Measurements from ENCODE around the gene DAB2IP. TPM values are rescaled to one million over a fixed set of nuclear protein-coding genes. Genes with fewer than 3 reads are reported as not detected.
A peak's percentile ranks its signal among the peaks of the same experiment; 100 is the strongest.
"Not testable (repeated sequence)": the region's sequence is repeated elsewhere in the genome, so short reads cannot be mapped to it uniquely, and the experiment has no call there.

Gene DAB2IP
- polyA plus RNA-seq, 1 donor from 2014 or later: not detected

DNA sequence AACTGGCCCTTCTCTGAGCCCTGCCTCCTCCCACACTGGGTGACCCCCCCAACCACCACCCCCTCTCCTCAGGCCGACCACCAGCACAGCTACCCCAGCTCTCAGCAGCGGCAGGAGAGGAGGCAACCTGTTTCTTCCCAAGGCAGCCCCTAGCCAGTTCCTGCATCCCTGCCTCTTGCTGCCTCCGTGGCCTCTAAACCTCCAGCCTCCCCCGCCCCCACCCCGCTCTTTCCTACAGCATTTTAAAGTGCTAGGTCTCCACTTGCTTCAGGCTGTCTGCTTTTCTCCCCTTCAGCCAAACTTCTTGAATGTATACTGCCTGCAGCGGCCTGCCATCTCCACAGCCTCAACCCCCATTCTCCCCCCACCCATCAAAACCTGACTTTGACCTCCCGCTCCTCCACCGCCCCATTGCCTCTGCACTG lies 135.6 kb downstream of the DAB2IP start:
- H3K4me3 Mint-ChIP-seq: no peak overlapping the region
- peaks cover 14% of the 10 kb centered on the region for H3K27me3 Mint-ChIP-seq
- H3K4me1 Mint-ChIP-seq: no peaks in the 10 kb centered on the region
- peaks cover 1% of the 10 kb centered on the region for H3K36me3 Mint-ChIP-seq
- H3K9me3 Mint-ChIP-seq: peaks cover 0 to 2% (median 0%) of the 10 kb centered on the region in 3 donors
- H3K27ac Mint-ChIP-seq: no peak overlapping the region

DNA sequence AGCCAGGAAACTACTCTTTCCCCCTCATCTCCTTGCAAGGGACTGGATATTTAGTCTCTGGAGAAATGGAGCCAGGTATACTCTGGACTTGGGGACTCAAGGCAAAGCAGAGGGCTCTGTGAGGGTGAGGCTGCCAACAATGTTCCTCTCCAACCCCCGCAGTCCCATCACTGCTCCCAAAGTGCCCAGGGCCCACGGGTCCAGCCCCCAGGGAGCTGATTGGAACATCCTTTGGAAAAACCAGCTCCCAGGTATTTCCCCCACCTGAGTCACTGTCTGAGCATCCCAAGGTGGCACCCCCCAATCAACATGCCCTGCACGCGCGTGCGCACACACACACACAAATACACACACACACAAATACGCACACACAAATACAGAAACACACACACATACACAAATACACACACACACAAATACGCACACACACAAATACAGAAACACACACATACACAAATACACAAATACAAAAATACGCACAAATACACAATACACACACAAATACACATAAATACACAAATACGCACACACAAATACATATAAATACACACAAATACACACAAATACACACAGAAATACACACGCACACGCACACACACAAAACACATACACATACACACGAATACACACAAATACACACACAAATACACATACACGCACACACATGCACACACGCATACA lies 137.4 kb downstream of the DAB2IP start:
- peaks cover 1% of the 10 kb centered on the region for H3K36me3 Mint-ChIP-seq
- peaks cover 12% of the 10 kb centered on the region for H3K27me3 Mint-ChIP-seq
- peaks cover 0 to 2% (median 0%) of the 10 kb centered on the region in 3 donors for H3K9me3 Mint-ChIP-seq
- no peaks in the 10 kb centered on the region for H3K4me1 Mint-ChIP-seq
- H3K27ac Mint-ChIP-seq: no peak overlapping the region
- H3K4me3 Mint-ChIP-seq: no peak overlapping the region

DNA sequence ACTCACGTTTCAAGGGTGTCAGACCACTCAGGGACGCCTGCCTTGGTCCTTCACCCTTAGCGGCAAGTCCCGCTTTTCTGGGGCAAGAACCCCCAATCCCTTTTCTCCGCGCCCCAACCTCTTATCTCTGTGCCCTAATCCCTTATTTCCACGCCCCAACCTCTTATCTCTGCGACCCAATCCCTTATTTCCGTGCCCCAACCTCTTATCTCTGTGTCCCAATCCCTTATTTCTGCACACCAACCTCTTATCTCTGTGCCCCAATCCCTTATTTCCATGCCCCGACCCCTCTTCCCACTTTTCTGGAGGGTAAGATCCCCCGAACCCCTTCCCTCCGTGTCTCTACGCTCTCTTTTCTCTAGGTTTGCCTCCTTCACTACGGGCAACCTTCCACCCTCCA lies 139.4 kb downstream of the DAB2IP start:
- Mint-ChIP-seq H3K4me3 (no peak overlapping the region), H3K36me3 (no peaks in the 10 kb centered on the region), H3K9me3 (peaks cover 0 to 2% (median 0%) of the 10 kb centered on the region in 3 donors), H3K27me3 (peaks cover 12% of the 10 kb centered on the region), H3K4me1 (no peaks in the 10 kb centered on the region), H3K27ac (no peak overlapping the region)

DNA sequence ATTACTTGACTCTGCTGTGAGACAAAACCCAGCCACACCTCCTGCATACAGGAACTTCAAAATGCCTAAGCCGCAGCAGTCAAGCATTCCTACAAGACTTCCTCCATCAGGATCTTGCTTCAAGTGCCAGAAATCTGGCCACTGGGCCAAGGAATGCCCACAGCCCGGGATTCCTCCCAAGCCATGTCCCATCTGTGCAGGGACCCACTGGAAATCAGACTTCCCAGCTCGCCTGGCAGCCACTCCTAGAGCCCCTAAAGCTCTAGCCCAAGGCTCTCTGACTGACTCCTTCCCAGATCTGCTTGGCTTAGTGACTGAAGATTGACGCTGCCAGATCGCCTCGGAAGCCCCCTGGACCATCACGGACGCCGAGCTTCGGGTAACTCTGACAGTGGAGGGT lies 141.0 kb downstream of the DAB2IP start:
- not testable (repeated sequence) for H3K27me3 Mint-ChIP-seq, H3K36me3 Mint-ChIP-seq, H3K4me3 Mint-ChIP-seq, H3K9me3 Mint-ChIP-seq, H3K27ac Mint-ChIP-seq, H3K4me1 Mint-ChIP-seq

DNA sequence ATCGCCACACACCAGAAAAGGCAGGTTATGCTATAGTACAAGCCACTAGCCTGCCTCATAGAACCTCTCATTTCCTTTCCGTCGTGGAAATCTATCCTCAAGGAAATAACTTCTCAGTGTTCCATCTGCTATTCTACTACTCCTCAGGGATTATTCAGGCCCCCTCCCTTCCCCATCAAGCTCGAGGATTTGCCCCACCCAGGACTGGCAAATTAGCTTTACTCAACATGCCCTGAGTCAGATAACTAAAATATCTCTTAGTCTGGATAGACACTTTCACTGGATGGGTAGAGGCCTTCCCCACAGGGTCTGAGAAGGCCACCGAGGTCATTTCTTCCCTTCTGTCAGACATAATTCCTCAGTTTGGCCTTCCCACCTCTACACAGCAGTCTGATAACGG lies 142.9 kb downstream of the DAB2IP start:
- H3K27ac Mint-ChIP-seq, H3K9me3 Mint-ChIP-seq, H3K4me3 Mint-ChIP-seq, H3K4me1 Mint-ChIP-seq, H3K36me3 Mint-ChIP-seq: not testable (repeated sequence)
- peaks cover 10% of the 10 kb centered on the region for H3K27me3 Mint-ChIP-seq

DNA sequence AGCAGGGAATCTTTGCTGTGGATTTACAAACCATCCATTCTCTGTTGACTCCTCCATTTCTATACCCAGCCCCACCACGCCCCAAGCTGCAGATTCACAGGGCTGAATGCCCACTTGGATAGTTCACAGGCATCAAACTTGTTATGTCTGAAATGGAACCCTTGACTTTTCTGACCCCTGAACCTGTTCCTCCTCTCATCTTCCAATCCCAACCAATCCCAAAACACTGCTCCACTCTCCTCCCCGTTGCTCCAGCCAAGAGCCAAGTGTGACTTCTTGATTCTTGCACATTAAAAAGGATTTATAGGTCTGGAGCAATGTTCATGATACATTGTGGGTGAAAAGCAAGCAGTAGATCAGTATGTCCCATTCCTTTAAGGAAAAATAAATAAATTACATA lies 145.6 kb downstream of the DAB2IP start:
- no peaks in the 10 kb centered on the region for H3K36me3 Mint-ChIP-seq
- H3K4me3 Mint-ChIP-seq: no peak overlapping the region
- peaks cover 6% of the 10 kb centered on the region for H3K27me3 Mint-ChIP-seq
- no peak overlapping the region for H3K27ac Mint-ChIP-seq
- no peaks in the 10 kb centered on the region for H3K9me3 Mint-ChIP-seq
- H3K4me1 Mint-ChIP-seq: no peaks in the 10 kb centered on the region

DNA sequence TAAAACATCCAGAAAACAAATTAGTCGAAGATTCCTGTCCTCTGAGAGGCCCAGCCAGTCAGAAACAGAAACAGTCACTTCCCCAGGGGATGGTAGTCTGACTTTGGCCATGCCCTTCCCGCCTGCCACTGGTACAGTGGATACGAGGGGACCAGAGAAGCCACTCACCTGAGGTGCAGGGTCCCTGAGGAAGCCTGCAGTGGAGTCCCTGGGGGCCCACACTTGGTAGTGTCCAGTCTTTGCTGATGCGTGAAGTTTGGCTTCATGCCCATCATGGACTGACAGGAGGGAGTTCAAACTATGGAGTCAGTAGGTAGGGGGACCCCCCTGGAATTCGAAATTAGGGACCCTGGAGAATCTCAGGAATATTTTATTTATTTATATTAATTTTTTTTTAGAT lies 147.5 kb downstream of the DAB2IP start:
- peaks cover 6% of the 10 kb centered on the region for H3K27me3 Mint-ChIP-seq
- no peak overlapping the region for H3K27ac Mint-ChIP-seq
- H3K4me1 Mint-ChIP-seq: no peaks in the 10 kb centered on the region
- no peak overlapping the region for H3K4me3 Mint-ChIP-seq
- H3K9me3 Mint-ChIP-seq: peaks cover 0 to 1% (median 0%) of the 10 kb centered on the region in 3 donors
- H3K36me3 Mint-ChIP-seq: peaks cover 2% of the 10 kb centered on the region

DNA sequence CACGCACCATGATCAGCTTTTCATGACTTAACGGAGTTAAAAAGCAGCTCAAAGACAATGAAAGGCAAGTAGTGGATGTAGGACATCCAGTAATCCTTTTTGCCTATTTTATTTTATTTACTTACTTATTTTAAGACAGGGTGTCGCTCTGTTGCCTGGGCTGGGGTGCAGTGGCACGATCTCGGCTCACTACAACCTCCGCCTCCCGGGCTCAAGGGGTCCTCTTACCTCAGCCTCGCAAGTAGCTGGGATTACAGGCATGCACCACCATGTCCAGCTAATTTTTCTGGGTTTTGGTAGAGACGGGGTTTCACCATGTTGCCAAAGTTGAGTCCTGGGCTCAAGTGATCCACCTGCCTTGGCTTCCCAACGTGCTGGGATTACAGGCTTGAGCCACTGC lies 148.9 kb downstream of the DAB2IP start:
- Mint-ChIP-seq H3K4me3 (no peak overlapping the region), H3K36me3 (peaks cover 2% of the 10 kb centered on the region), H3K4me1 (no peaks in the 10 kb centered on the region), H3K27me3 (peaks cover 6% of the 10 kb centered on the region), H3K9me3 (peaks cover 4 to 12% (median 5%) of the 10 kb centered on the region in 3 donors), H3K27ac (no peak overlapping the region)

DNA sequence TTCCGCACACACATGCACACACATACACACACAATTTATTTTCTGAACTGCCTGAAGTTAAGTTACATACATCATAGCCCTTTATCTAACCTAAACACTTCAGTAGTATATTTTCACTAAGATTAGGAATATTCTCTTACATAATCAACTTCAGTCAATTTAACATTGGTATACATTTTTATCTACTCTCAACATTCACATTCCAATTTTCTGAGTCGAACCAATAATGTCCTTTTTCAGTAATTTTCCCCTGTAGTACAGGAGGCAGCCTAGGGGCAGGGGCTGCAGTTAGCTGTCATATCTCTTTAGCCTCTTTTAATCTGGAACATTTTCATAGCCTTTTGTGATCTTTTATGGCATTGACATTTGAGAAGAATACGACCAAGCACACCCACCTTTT lies 150.1 kb downstream of the DAB2IP start:
- H3K4me1 Mint-ChIP-seq: no peaks in the 10 kb centered on the region
- no peak overlapping the region for H3K27ac Mint-ChIP-seq
- peaks cover 4 to 12% (median 5%) of the 10 kb centered on the region in 3 donors for H3K9me3 Mint-ChIP-seq
- peaks cover 2% of the 10 kb centered on the region for H3K36me3 Mint-ChIP-seq
- peaks cover 6% of the 10 kb centered on the region for H3K27me3 Mint-ChIP-seq
- H3K4me3 Mint-ChIP-seq: no peak overlapping the region

DNA sequence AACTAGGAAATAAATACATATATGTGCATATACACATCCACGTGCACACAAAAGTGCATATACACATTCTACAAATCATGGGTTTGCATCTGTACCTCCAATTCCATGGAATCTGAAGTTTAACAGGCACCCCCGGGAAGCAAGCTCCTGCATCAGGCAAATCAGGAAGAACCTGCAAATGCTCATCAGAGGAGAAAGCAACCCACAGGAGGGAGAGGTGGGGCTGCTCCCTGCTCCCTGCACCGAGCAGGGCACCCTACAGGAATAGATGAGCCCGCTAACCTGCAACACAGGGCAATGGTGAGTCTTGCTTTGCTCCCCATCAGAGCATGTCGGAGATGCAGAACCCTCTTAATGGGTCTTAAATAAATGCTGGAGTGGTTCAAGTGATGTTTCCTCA lies 151.3 kb downstream of the DAB2IP start:
- Mint-ChIP-seq H3K27ac (no peak overlapping the region), H3K4me1 (no peaks in the 10 kb centered on the region), H3K9me3 (peaks cover 4 to 12% (median 5%) of the 10 kb centered on the region in 3 donors), H3K4me3 (no peak overlapping the region), H3K36me3 (peaks cover 2% of the 10 kb centered on the region), H3K27me3 (peaks cover 4% of the 10 kb centered on the region)

DNA sequence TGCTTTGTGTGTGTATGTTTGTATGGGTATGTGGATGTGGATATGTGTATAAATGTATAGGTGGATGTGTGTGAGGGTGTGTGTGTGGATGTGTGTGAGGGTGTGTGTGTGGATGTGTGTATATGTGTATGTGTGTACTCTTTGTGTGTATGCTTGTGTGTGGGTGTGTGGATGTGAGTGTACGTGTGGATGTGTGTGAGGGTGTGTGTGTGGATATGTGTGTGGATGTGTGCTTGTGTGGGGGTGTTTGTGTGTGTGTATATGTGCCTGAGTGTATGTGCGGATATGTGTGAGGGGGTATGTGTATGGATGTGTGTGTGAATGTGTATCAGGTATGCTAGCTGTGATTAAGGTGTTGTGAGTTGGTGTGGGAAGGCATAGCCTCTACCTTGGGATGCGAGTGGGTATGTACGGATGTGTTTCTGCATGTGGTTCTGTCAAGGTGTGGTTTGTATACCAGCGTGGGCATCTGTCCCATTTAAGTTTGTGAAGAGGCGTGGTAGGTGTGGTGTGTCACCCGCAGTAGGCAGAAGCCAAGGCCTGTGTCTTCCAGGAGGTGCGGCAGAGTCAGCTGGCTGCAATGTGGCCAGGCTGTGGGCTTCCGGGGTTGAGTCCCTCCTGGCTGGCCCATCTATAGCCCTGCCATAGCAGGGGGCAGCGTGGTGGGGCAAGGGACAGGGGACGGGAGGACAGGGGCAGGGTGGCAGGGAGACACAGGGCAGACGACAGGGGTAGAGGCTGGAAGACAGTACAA lies 155.8 kb downstream of the DAB2IP start:
- Mint-ChIP-seq H3K9me3 (peaks cover 4 to 12% (median 5%) of the 10 kb centered on the region in 3 donors), H3K4me3 (no peak overlapping the region), H3K4me1 (no peaks in the 10 kb centered on the region), H3K27me3 (no peaks in the 10 kb centered on the region), H3K36me3 (peaks cover 2% of the 10 kb centered on the region), H3K27ac (no peak overlapping the region)

DNA sequence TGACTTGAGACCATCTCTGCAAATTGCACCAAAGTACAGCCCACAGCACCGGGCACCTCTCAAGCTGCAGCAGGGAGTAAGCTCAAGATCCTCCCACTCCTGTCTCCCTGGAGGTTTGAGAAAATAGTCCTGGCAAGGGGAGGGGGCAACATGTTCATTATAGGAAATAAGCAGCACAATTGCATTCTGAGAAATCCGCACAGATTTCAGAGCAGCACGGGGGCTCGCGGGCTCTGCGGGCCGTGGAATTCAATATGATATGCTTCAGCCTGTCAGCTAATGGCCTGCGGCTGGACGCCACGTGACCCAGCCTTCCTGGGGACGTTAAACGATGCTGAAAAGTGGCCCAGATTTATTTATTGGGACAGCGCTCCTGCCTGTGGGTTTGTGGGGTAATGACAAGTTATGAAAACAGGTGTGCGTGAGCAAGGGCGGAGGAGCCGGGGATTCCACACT lies 156.4 kb downstream of the DAB2IP start:
- peaks cover 4 to 12% (median 5%) of the 10 kb centered on the region in 3 donors for H3K9me3 Mint-ChIP-seq
- H3K4me3 Mint-ChIP-seq: no peak overlapping the region
- H3K27me3 Mint-ChIP-seq: no peaks in the 10 kb centered on the region
- H3K27ac Mint-ChIP-seq: no peak overlapping the region
- no peaks in the 10 kb centered on the region for H3K4me1 Mint-ChIP-seq
- H3K36me3 Mint-ChIP-seq: peaks cover 2% of the 10 kb centered on the region

DNA sequence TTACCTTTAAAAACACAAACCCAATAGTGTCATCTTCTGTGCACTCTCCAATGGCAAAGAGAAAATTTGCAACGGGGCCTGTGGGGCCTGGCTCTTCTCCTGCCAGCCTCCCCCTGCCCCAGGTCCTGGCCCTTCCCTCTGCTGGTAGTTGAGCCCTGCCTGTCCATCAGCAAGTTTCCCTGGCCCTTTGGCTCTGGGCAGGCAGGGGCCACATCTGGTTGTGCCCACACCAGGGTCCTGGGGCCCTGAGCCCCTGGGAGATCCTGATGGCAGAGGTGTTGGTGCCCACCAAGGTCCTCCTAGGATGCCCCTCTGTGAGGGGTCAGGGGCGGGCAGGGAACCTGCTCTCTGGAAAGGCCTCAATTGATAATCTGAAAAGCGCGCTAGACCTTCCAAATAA lies 157.3 kb downstream of the DAB2IP start:
- Mint-ChIP-seq H3K36me3 (no peaks in the 10 kb centered on the region), H3K4me3 (peak overlapping the region in 1 of 4 donors; percentile 13), H3K9me3 (peaks cover 4 to 12% (median 5%) of the 10 kb centered on the region in 3 donors), H3K27me3 (no peaks in the 10 kb centered on the region), H3K4me1 (no peaks in the 10 kb centered on the region), H3K27ac (no peak overlapping the region)

DNA sequence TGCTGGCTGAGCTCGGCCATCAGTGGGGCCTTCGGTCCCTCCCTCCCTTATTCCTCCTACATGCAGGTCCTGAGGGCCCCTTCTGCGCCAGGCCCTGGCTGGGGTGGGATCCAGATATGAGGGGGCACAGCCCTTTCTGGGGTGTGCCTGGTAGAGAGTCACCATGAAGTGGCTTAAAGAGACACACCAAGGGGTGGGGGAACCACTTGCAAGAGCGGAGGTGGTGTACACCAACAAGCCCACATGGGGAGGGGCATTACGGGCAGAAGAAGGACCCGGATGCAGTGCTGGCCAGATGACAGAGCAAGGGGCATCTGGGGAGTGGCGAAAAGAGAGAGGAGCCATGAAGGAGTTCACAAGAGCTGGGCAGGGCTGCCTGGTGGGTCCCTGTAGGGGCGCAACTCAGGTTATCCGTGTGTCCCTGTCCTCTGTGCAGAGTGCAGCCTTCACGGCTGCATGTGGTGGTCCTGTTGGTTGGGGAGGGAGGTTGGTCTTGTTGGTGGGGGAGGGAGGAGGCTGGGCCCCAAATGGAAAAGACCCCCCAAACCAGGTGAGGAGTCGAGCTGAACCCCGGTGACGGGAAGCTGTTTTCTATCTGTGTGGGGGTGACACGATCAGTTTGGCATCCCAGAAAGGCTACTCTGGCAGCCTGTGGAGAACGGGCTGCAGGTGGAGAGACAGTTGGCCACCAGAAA lies 158.1 kb downstream of the DAB2IP start:
- Mint-ChIP-seq H3K9me3 (peaks cover 2 to 6% (median 2%) of the 10 kb centered on the region in 3 donors), H3K27me3 (no peaks in the 10 kb centered on the region), H3K36me3 (no peaks in the 10 kb centered on the region), H3K27ac (no peak overlapping the region), H3K4me1 (no peaks in the 10 kb centered on the region), H3K4me3 (no peak overlapping the region)

DNA sequence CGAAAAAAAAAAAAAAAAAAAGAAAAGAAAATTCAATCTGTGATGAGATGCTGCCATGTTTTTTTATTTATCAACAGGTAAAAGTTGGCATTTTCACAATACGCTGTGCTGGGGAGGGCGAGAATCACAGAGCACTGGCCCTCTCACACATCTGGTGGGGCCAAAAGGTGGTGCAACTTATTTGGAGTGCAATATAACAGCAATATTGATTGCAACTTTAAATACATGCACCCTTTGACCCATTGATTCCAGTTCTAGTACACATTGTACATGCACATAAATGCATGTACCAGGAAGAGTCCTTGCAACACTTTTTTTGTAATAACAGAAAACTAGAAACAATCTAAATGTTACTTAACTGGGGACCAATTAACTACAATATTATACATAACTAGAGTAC lies 159.1 kb downstream of the DAB2IP start:
- no peaks in the 10 kb centered on the region for H3K36me3 Mint-ChIP-seq
- H3K27me3 Mint-ChIP-seq: no peaks in the 10 kb centered on the region
- H3K27ac Mint-ChIP-seq: no peak overlapping the region
- no peaks in the 10 kb centered on the region for H3K4me1 Mint-ChIP-seq
- H3K9me3 Mint-ChIP-seq: no peaks in the 10 kb centered on the region
- H3K4me3 Mint-ChIP-seq: no peak overlapping the region

Data from IgD-negative memory B cell (primary cell).